Islet of Langerhans (tissue), 1 donor: Measurements from ENCODE around the gene PKP4.
"Not testable (repeated sequence)": the region's sequence is repeated elsewhere in the genome, so short reads cannot be mapped to it uniquely, and the experiment has no call there.

Experiments
- FAIRE-seq: peaks from one replicate; lab custom pipeline; 2011; peaks lifted over from hg19 to GRCh38; lab: Jason Lieb, UNC

Gene PKP4

DNA sequence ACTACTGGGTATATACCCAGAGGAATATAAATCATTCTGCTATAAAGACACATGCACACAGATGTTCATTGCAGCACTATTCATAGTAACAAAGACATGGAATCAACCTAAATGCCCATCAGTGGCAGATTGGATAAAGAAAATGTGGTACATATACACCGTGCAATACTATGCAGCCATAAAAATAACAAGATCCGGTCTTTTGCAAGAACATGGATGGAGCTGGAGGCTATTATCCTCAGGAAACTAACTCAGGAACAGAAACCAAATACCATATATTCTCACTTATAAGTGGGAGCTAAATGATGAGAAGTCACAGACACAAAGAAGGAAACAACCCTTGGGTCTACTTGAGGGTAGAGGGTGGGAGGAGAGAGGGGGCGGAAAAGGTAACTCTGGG, 16.5 kb downstream of the PKP4 start:
- FAIRE-seq = not testable (repeated sequence)

DNA sequence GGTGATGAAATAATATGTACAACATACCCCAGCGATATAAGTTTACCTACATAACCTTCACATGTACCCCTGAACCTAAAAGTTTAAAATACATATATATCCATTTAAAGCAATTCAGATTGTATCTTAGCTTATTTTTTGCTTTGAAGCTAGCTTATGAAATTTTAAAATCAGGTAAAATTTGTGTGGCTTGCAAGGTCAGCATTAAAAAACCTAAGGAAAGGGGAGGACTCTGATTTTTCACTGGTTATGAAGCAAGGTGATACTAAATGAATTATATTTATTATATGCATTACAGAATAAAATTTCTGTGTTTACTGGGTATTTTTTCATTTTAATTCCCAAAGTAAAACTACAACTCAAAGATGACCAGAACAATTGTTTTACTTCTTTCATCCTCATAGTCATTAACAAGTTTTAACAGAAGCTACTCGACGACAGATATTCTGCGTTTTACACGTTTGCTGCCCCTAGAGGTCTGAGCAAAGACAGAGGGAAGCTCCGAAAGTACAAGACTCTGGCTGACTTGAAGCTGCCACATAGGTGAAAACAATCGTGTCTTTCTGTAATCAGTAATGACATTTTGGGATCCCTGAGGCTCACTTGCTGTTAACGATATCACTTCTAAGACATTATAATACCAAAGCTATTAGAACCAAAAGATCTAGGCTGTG, 17.1 kb downstream of the PKP4 start:
- no peak for FAIRE-seq

DNA sequence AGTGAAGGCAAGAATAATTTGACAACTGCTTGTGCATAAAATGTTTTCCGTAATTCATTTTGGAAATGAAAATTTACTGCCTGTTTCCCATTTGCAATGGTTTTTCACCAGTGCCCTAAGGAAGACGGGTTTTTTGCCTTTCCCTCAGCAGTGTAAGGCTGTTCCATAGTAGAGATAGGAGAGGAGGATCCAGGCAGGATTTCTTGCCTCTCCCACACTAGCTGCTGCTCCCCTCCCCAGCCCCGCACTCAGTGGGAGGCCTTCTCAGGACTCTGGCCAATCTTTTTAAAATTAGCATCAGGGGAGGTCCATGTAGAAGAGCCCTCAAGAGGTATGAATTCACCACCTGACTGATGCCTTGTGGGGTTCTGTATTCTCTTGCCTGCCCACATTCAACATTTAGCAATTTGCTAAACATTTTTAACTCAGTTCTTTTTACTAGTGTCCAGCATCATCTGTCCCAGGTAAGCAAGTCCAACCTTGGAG, 17.8 kb downstream of the PKP4 start:
- not testable (repeated sequence) for FAIRE-seq

GRCh38 chr2:158477202-158477601, 20.4 kb downstream of the PKP4 start:
- FAIRE-seq = no peak

DNA sequence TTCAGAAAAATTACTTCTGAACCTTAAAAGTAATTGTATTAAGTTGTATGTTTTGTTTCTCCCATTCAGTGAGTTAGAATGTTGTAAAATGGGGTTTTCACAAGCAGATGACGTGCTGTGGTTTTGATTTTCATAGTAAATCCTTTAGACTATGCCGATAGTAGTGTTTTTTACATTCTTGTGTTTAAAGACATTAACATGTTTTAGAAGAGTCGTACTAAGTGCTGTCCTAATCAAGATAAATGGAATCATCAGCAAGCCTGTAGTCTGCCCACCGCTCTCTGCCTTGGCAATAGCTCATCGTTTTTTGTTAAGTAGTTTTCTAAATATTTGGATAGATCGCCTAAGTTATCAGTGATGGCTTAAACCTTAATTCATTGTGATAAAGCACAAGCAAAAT, 21.5 kb downstream of the PKP4 start:
- peak; percentile 27 for FAIRE-seq

DNA sequence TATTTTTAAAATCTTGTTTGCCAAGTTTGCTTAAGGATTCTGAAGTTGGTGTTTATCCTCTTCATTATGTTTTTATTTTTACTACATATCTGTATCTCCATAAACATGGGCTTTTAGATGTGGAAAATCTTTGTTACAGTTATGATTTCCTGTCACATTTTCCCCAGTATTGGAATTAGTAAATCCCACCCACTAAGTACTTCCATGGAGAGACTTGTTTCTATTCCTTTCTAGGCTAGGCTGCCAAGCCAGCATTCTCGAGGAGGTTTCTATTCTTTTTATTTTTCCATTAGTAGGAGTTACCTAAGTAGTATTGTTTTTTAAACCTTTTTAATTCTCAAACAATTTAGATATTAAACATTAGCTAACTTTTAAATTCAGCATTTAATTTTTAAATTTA, 22.1 kb downstream of the PKP4 start:
- FAIRE-seq = no peak

DNA sequence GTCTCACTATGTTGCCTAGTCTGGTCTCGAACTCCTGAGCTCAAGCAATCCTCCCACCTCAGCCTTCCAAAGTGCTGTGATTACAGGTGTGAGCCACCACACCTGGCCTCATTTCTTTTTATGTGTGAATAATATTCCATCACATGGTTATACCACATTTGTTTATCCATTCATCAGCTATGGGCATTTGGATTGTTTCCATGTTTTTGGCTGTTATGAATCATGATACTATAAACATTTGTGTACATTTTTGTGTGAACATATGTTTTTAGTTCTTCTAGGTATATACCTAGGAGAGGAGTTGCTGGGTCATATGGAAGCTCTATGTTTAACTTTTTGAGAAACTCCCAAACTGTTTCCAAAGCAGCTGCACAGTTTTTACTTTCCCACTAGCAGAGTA, 24.4 kb downstream of the PKP4 start:
- no peak for FAIRE-seq

DNA sequence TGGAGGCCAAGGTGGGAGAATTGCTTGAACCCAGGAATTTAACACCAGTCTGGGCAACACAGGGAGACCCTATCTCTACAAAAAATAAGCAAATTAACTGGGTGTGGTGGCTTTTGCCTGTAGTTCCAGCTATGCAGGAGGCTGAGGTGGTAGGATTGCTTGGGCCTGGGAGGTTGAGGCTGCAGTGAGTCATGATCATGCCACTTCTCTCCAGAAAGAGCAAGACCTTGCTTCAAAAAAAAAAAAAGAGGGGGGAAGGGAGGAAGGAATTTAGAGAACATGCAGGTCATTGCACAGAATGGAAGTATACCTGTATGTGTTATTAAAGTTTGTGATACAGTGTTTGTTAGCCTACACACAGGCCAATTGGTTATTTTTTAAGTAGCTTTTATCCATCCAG, 25.8 kb downstream of the PKP4 start:
- no peak for FAIRE-seq

GRCh38 chr2:158484892-158485556, 28.3 kb downstream of the PKP4 start:
- FAIRE-seq = no peak

GRCh38 chr2:158486150-158486969, 29.6 kb downstream of the PKP4 start:
- peak; percentile 85 for FAIRE-seq

- no peak for FAIRE-seq
Observed at GRCh38 chr2:158486970-158487325, 30.2 kb downstream of the PKP4 start.

DNA sequence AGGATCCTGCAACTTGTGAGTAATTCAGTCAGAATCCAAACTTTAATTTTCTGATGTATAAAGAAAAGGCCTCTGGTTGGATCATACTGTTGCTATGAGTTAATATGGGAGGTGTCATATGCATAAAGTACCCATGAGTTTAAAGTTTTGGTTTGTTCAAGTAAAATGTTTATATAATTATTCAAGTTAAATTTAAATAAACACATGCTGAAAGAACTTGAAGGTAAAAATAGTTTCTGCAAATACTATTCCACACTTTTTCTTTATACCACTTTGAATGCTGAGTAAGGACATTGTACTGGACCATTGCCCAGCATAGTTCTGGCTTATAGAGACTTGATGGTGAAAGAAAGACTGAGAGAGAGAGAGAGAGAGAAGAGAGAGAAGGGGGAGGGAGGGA, 30.7 kb downstream of the PKP4 start:
- FAIRE-seq = no peak

DNA sequence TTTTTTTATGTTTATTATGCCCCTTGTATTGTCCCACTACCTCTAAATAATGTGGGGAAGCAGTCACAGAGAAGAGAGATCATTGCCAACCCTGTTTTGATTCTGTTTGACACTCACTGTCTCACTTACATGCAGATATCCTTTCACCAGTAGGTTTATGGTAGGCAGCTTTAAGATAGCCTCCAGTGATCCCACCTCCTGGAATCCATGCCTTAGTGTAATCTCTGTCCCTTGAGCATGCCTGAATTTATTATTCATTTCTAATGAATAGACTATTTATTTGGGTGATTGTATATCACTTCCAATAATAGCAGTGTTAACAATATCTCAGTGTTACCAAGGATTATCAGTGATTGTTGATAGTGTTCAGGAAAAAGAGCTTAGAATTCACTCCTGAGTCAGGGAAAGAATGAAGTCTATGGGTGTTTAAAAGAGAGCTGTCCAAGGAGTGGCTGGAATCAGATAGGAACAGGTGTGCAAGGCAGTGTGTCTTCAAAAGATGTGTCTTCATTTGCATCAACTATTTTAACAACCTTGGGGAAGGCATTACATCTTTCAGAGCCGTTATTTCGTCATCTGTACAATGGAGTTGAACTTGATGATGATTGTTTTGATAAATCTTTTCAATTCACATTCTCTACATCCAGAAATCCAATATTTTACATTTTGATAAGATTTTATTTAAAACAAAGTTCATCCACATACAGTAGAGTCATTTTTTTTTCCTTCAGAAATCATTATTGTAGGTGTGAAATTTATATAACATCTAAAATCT, 31.9 kb downstream of the PKP4 start:
- no peak for FAIRE-seq

DNA sequence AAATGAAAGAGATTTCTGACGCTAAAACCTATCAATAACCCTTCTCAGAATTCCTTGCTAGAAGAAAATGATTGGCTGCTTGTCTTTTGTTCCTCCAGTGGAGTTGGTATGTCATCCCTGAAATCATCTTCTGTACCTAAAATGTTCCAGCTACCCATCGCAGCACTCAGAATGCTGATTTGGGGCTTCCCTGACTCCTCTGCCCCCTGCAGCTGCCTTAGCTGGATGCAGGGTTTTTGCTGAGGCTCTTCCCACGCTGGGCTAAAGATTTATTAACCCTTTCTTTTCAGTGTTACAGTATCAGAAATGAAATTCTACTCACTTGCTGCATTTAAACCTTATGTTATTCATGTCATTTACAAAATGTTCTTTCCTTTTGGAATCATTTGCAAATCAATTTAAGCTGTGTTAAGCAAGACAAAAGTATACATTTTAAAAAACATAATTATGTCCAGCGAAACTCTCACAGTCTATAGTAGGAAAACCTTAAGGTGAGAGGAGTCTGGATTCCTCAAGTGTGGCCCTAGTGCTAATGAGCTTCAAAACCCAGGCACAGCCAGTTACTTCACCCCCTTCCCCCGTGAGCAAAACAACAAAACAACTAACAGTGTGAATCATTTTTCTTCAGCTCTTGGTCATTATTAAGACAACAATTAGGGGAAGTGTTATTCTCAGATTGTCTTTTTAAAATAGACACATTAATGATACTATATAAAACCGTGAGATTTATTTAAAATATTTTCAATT, 32.8 kb downstream of the PKP4 start:
- FAIRE-seq = no peak

- FAIRE-seq = no peak
Observed at GRCh38 chr2:158491072-158491471, 34.3 kb downstream of the PKP4 start.

GRCh38 chr2:158493458-158493857, 36.7 kb downstream of the PKP4 start:
- no peak for FAIRE-seq

GRCh38 chr2:158495175-158495574, 38.4 kb downstream of the PKP4 start:
- FAIRE-seq = no peak

DNA sequence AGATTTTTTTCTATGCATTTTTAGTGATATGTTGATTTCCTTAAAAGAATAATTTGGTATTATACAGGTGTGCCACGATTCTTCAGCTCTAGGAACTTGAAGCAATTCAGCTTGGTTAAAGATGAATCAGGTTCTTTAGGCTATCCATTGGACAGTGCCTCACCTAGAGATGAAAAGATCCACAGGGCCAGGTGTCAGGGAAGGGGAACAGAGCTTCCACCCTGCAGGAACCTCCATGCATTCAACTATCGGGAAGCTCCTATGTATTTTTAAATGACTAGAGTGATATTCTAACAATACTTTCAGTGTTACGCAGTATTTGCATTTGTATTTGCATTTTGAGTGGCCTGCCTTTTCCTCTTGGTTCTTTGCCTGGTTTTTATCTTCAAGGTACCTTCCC, 40.2 kb downstream of the PKP4 start:
- no peak for FAIRE-seq

- FAIRE-seq = peak; percentile 80
Observed at GRCh38 chr2:158497486-158497885, 40.7 kb downstream of the PKP4 start.

DNA sequence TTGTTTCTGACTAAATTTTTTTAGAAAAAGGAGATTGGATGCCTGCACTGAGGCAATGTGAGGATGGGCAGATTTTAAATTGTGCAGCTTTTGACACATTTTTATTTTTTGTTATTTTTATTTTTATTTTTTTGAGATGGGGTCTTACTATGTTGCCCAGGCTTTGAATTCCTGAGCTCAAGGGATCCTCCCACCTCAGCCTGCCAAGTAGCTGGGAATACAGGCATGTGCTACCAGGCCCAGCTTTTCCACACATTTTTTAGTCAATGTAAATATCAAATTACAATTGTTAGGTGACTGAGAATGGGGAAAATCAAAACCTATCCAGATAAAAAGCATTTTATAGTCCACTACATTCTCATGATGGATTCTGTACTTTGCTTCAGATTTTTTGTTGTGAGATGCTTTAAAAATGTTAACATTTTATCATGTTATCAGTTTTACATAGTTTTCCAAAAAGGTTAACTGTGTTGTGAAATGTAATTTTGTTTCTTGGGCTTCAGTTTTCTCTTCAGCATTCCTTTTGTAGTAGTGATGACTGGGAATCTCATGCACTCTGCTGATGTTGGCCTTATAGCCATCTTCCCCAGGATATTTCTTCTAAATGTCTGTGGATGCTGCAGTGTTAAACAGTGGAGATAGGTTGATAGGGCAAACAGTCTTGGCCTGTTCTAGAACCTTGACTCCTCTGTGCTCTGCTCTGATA, 41.4 kb downstream of the PKP4 start:
- FAIRE-seq = no peak

DNA sequence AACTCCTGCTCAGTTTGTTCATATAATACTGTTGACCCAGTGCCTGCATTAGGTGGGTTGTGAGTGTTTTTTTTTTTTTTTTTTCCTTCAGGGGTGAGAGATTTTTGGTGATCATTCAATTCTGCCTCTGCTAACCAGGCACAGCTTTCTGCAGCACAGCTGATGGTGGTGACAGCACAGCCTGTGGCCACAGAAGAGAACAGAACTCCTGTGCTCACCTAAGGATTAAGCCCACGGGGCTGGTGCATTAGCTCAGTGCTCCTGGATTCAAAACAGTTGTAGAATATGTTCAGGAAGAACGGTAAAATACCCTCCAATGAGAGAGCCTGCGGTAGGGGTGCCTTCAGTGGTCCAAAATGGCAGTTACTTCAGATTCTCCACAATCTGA, 42.0 kb downstream of the PKP4 start:
- no peak for FAIRE-seq
